ENCODE measurements around the gene KCNG2. TPM values are rescaled to one million over a fixed set of nuclear protein-coding genes. Genes with fewer than 3 reads are reported as not detected.

Gene KCNG2
- total and polyA plus RNA-seq, 2 of the 8 experiments (the other 6 are each of a cell fraction or from before 2014, with no cell fraction given), result 0.19 to 0.74 TPM

DNA sequence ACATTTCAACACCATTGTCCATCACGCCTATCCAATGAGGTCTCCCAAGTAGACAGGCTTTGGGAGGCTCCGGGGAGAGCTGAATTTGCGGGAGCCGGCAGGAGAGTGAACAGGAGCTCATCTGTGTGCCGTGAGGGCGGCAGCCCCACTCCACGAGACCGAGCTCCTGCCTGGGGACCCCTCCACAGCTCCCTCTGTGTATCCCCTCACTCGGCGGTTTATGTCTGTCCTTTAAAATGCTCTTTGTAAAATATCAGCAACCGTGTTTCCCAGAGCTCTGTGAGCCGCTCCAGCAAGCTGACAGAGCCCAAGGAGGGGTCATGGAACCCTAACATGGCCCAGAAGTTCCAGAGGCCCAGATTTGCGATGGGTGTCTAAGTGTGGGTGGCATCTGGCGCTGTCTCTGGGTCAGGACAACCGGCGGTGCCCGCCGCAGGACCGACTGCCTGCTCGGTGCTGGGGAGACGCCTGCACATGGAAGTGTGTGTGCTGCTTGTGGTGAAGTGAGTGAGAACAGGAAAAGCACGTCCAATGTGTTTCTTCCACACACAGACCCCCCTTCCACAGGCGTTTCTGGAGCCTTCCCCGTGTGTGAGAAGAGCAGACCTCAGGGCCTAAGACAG lies 118.9 kb downstream of the KCNG2 start (continued):
- TF ChIP-seq HDAC2 (IDR thresholded peaks at IDR 0.05; ENCODE audit: borderline replicate concordance in 1 of 2, low read depth in 2 of 2, low read length in 2 of 2), result no peak
- TF ChIP-seq, protein P1, sequence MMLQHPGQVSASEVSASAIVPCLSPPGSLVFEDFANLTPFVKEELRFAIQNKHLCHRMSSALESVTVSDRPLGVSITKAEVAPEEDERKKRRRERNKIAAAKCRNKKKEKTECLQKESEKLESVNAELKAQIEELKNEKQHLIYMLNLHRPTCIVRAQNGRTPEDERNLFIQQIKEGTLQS (IDR thresholded peaks at IDR 0.05; ENCODE audit: insufficient read depth, low read depth, low read length), result no peak
- TF ChIP-seq, protein P2, sequence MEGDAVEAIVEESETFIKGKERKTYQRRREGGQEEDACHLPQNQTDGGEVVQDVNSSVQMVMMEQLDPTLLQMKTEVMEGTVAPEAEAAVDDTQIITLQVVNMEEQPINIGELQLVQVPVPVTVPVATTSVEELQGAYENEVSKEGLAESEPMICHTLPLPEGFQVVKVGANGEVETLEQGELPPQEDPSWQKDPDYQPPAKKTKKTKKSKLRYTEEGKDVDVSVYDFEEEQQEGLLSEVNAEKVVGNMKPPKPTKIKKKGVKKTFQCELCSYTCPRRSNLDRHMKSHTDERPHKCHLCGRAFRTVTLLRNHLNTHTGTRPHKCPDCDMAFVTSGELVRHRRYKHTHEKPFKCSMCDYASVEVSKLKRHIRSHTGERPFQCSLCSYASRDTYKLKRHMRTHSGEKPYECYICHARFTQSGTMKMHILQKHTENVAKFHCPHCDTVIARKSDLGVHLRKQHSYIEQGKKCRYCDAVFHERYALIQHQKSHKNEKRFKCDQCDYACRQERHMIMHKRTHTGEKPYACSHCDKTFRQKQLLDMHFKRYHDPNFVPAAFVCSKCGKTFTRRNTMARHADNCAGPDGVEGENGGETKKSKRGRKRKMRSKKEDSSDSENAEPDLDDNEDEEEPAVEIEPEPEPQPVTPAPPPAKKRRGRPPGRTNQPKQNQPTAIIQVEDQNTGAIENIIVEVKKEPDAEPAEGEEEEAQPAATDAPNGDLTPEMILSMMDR (IDR thresholded peaks at IDR 0.05; ENCODE audit: control extremely low read depth in 1 of 3, insufficient read depth in 1 of 3, low read depth in 1 of 3, low read length in 3 of 3), result no peak
- TF ChIP-seq CHD2 (IDR thresholded peaks at IDR 0.05; ENCODE audit: low read length), result no peak
- no peak for TF ChIP-seq SIN3A (conservative IDR thresholded peaks at IDR 0.05 in 1 of 2, IDR thresholded peaks at IDR 0.05 in 1 of 2; ENCODE audit: low read depth in 1 of 2, low read length in 2 of 2)
- TF ChIP-seq POU5F1 (IDR thresholded peaks at IDR 0.05; ENCODE audit: low read depth, low read length), result no peak

All from H1 (cell line).